Hypothalamus (tissue), 51 donors: Measurements from ENCODE around the gene PTRHD1.
"Not testable (repeated sequence)": the region's sequence is repeated elsewhere in the genome, so short reads cannot be mapped to it uniquely, and the experiment has no call there.

Source experiments
- DNase-seq, 51 donors: peaks; one replicate each; lab custom pipeline; 2025; lab: John Stamatoyannopoulos, UW

Gene PTRHD1, protein sequence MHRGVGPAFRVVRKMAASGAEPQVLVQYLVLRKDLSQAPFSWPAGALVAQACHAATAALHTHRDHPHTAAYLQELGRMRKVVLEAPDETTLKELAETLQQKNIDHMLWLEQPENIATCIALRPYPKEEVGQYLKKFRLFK

DNA sequence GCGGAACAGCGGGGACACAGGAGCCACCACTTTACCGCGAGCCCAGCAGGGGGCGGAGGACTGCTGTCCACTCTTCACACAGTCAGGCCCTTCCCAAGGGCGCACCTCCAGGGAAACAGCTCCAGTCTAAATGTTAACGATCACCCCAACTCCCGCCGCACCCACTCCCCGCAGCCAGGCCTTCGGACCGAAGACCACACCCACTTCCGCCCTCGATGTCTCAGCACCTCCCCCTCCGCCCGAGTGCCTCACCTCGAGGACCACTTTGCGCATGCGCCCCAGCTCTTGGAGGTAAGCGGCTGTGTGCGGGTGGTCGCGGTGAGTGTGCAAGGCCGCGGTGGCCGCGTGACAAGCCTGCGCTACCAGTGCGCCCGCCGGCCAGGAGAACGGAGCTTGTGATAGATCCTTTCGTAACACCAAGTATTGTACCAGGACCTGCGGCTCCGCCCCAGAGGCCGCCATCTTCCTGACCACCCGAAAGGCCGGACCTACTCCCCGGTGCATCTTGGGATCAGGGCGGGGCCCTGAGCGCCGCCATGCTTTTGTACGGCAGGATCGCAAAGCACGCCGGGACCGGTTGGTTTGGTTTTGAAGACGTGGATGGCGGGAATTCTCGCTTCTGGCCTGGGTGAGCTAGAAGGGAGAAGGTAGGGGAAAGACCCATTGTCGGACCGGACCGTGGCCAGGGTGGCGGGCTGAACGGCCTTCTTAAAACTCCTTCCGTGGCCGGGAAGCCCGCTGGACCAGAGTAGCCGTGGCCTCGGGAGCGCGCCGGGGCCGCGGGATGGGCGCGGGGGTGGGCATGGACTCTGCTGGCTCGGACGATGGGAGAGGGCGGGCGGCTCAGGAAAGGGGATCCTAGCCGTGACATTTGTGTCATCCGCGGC, at the start of gene PTRHD1, which contains the start of gene CENPO:
Gene PTRHD1 (minus strand): TSS at position 518 of the 887 bp plus-strand sequence. CDS start 14 bp downstream, at position 504.
Gene CENPO (plus strand): TSS at position 552 of the 887 bp plus-strand sequence. CDS start 495 bp downstream, outside the sequence.
- peak; percentile 83 to 100 (median 95) for DNase-seq

DNA sequence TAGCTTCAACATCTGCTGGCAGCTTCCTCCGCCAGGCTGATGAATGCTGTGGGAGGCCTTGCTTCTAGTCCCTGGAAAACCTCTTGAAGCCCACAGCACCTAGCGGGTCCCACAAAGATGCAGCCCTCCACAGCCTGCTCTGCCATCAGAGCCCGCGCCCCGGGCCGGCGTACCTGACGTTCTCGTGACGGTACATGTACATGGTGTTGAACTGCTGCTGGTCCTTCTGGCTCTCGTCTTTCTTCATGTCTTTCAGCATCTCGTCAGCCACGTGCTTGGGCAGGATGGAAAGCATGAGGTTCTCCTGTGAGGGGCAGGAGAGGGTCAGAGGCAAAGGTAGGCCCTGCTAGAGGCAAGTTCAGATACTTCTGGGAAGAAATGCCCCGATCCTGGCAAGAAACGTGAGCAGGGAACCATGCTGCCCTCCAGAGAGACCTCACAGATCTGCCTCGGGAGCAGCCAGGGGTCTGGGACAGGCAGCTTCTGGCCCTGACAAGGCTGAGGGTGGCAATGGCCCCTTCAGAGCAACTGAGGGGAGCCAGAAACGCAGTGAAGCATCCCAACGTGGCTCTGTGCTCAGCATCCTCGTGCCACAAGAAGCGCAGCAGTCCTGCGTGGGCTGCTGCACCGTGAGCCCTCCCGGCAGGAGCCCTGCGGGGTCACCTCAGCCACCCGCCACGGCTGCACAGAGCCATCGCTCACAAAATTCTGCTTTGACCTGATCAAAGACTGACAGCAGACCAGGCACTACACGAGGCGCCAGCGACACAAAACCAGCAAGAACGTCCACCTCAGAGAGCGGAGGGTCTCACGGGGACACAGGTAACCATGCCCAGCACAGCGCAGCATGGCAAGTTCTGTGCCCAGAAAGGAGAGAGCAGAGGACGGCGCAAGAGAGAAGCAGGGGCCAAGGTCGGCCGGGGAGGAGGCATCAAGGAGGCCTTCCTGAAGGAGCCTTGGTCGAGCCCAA, 49.2 kb upstream of the PTRHD1 start:
- no peak for DNase-seq

DNA sequence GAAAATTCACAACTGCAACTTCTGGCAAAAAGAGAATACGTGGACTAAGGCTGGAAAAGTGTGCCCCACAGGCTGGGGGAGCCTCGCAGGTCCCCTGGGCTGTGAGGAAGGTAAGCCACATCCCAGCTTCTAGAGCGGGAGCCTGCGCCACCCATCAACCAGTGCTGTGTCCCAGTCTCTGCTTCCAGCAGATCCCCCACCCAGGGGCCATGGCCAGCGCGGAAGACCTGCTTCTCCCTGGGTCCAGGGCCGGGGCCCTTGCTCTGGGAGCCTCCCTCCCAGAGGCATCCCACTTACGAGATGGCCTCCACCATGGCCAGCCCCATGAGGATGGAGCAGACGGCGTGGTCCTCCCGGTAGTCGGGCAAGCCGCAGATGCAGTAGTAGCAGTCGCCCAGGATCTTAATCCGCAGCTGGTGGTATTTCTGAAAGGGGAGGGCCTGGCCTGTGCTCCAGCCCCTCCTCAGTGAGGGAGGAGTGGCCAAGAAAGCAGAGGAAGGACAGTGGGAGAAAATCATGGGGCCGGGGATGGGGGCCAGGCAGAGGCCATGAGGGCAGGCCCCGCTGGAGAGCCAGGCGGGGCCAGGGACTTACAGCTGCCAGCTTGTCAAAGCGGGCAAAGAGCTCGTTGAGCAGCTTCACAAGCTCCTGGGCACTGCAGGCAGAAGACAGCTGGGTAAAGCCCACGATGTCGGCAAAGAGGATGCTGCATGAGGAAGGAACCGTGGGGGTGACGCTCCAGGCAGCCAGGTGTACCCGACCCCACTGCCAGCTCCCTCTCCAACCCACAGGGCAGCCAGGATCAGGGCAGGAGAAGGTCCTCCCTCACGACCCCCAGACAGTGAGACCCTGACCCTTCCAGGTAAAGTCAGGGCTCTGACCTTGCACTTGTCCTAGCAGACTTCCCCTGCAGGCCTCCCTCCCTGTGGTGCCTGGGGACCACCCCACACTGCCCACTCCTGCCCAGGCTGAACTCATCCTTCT, 48.1 kb upstream of the PTRHD1 start:
- peak in 10 of 51 donors; percentile 5 to 55 (median 24) for DNase-seq

DNA sequence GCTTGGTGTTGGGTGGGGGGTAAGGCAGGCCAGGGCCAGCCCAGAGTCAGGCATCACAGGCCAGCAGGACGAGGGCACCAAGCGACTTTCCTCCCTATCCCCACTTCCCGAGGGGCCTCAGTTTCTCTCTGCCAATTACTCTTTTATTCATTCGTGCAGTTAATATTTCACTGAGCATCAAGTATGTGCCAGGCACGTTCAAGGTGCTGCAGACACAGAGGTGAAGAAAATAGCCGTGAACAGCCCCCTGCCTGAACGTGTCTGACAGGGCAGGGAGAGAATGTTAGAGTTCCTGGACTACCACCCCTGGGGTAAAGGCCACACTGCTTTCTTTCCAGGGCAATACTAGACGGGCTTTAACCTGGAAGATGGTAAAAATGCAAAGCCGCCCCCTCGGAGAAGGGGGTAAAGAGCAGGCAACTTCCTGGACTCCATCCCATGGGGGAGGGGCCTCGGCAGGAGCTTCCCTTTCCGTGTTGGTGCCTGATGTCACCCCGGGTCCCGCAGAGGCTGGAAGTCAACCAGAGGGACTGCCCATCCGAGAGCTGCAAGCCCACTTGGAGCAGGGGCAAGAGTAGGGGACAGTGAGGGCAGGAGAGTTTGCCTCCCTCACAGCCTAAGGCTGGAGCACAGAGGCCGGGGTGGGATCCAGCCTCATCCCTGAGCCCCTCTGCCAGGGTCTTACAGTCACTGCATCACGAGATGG, 47.1 kb upstream of the PTRHD1 start:
- DNase-seq: no peak

DNA sequence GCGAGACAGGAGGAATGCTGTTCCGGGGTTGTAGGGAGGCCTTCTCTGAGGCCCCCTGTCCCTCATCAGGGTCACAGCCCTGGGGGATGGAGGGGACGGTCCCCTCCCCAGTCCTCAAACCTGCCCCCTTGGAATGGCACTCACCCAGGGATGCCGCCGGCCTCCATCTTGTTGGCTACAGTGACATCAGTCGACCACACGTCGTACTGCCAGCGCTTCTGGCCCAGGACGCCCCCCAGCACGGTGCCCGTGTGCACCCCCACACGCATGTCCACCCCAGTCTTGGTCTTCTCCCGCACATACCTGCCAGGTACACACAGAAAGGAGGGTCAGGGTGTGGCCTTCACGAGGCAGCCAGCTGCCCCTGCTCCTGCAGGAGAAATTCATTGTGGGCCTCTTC, 46.5 kb upstream of the PTRHD1 start:
- DNase-seq: no peak

DNA sequence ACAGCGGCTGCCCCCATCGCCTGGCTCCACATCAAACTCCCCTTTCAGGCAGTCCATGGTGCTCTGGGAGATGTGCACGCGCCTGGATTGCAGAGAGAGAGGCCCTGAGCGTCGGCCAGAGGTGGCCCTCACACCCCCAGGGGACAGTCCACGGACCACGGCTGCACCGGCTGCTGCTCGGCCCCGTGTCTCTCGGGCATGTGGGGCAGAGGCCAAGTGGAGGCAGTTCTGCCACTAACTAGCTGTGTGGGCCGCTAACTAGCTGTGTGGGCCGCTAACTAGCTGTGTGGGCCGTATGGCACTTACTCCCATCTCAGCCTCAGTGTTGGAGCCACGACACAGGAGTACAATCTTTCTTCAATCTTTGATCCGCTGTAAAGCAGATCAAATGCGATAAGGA, 45.4 kb upstream of the PTRHD1 start:
- no peak for DNase-seq

- DNase-seq: no peak
Observed at GRCh38 chr2:24837996-24838513, 44.9 kb upstream of the PTRHD1 start.

GRCh38 chr2:24836706-24837105, 43.5 kb upstream of the PTRHD1 start:
- no peak for DNase-seq

GRCh38 chr2:24836206-24836605, 43.0 kb upstream of the PTRHD1 start:
- no peak for DNase-seq

DNA sequence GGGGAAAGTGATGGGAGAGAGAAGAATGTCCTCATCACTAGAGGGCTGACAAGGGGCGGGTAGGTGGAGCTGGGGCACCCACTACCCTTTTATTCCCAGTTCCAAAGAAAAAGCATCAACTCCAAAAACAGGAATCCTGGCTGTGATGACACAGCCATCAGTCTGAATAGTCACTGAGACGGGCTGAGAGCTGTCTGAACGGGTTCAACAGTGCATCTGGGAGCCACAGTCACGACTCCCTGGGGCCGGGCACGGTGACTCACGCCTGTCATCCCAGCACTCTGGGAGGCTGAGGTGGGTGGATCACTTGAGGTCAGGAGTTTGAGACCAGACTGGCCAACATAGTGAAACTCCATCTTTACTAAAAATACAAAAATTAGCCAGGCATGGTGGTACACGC, 42.2 kb upstream of the PTRHD1 start:
- DNase-seq: not testable (repeated sequence)

- DNase-seq: no peak
Observed at GRCh38 chr2:24834733-24835395, 41.7 kb upstream of the PTRHD1 start.

DNA sequence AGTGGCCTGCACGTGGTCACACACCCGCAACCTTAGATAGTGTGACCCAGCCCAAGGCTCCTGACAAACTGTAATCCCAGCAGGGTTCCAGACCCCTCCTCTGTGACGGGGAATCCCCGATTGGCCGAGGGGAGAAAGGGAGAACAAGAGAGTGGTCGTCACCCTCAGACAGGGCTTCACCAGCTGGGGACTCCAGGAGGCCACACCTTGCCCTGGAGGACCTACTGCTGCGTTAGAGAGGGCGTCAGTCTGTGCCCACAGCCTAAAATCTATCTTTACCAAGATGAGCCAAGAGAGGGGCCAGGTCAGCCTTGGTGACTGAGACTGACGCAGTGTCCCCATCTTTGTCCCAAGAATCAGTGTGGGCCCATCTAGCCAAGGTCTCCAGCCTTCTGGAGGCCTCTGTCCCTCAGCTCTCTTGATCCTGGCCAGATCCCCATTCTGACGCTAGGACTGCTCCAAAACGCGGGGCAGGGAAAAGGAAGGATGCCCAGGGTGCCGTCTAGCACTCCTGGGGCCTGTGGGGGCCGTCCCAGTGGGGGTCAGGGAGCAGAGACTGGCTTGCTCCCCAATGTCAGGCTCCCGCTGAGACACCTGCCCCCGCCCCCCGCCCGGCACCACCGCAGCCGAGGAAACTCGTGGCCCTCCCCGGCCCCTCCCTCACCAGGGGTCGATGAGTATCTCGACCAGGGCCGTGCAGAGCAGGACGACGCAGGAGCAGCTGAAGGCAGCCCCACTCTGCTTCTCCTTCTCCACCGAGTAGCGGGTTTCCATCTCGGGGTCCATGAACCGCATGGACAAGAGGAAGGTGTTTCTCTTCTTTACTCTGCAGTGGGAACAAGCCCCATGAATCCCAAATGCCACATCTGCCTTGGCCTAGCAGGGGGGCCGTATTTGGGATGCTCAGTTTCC, 40.9 kb upstream of the PTRHD1 start:
- DNase-seq: no peak

DNA sequence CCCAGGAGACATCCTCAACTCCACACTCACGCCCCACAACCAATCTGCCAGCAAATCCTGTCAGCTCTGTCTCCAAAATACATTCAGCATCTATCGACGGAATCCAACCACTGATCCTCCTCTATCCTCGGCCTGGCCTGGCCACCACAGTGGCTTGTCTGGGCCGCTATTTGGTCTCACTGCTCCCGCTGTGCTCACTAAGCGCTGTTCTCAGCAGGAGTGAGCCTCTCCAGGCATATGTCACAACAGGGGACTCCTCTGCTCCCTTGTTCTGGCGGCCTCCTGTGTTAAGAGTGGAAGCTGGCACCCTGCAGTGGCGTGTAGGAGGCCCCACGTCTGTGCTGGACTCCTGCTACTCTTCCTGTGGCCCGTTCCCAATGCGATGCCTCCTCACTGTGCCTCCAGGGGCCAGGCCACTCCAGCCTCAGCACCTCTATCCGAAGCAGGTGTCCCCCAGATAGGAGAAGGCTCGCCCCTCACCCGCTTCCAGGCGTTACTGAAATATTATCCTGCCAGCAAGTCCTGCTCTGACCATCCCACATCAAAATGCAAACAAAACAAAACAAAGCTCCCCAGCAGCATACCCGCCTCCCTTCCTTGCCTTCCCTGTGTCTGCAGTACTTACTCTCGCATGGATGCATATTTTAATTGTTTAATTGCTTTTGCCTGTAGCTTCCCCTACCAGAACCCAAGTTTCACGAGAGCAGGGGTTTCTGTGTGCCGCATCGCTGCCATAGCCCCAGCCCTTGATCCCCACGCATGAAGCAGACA, 39.9 kb upstream of the PTRHD1 start:
- no peak for DNase-seq

DNA sequence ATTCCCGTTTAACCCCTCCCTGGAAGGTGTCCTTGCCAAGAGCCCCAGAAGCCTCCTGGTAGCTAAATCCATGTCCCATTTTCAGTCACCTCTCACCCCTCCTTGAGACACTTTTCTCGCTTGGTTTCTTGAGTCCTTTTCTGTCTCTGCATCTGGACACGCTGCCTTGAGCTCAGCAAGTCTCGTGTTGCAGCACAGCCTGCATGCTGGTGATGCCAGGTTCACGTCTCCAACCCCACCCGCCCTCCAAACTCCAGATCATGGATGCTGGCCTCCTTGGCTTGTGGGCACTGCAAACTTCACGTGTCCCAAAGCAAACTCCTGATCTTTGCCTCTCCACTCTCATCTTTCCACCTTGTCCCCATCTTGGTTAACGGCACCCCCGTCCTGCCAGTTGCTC, 39.3 kb upstream of the PTRHD1 start:
- DNase-seq: no peak

DNA sequence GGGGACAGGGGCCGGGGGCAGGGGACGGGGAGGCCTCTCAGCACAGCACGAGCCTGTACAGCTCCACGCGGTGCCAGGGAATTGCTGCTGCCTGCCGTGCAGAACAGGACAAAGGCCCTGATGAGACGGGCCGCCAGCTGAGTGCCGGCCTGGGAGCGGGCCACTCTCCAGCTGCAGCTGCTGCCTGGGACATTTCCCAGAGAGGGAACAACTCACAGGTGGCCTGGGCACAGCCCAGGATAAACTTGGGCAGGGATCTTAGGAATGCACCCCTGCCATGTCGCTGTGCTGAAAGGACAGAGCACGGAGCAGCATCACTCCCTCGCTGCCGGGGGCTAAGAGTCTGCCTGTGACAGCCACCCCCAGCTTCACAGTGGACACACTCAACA, 38.9 kb upstream of the PTRHD1 start:
- DNase-seq: peak in 46 of 51 donors; percentile 12 to 94 (median 70)
